ENCODE results near the gene ITGB3BP. TPM values are rescaled to one million over a fixed set of nuclear protein-coding genes. Genes with fewer than 3 reads are reported as not detected.

ITGB3BP gene
- total RNA-seq, 1 experiment from 2014 or later, result 47.2 TPM

GRCh38 chr1:63563745-63564144, 40.7 kb upstream of the ITGB3BP start:
- Histone ChIP-seq H3T11ph (ENCODE audit: low read length) (no peak overlapping the region), H2BK15ac (ENCODE audit: low read depth, low read length) (no peak overlapping the region), H3K9me3 (ENCODE audit: control insufficient read depth, low read depth, low read length) (no peaks in the 10 kb centered on the region), H2AK5ac (ENCODE audit: insufficient read length, low read length) (no peak overlapping the region), H4K20me1 (ENCODE audit: control insufficient read depth, insufficient read depth, insufficient read length) (no peaks in the 10 kb centered on the region), H3K4me1 (ENCODE audit: insufficient read depth, low read length) (no peaks in the 10 kb centered on the region), H3K9ac (ENCODE audit: extremely low read depth, insufficient read length, low read length) (no peak overlapping the region), H3K79me1 (ENCODE audit: insufficient read depth, low read depth, low read length, poor library complexity, severe bottlenecking) (no peaks in the 10 kb centered on the region), H3K14ac (ENCODE audit: insufficient read depth, low read length) (no peak overlapping the region), H3K79me2 (ENCODE audit: insufficient read depth, low read length) (no peaks in the 10 kb centered on the region), H2AFZ (ENCODE audit: low read length) (no peak overlapping the region), H4K8ac (replicated peaks; ENCODE audit: insufficient read length, low read depth, low read length) (no peak overlapping the region), H2BK5ac (ENCODE audit: insufficient read length, low read length) (no peak overlapping the region), H4K5ac (ENCODE audit: insufficient read length, low read depth, low read length) (no peak overlapping the region), H3K4me2 (ENCODE audit: insufficient read depth, insufficient read length, low read length) (no peak overlapping the region), H2BK12ac (ENCODE audit: insufficient read length, low read depth, low read length) (no peak overlapping the region), H2BK120ac (ENCODE audit: low read depth, low read length, poor library complexity, severe bottlenecking) (no peak overlapping the region), H3K27me3 (ENCODE audit: insufficient read depth, low read length) (no peaks in the 10 kb centered on the region), H3K23ac (ENCODE audit: insufficient read length, low read depth, low read length) (no peak overlapping the region), H3K27ac (ENCODE audit: insufficient read length, low read depth, low read length) (no peak overlapping the region), H4K91ac (ENCODE audit: insufficient read length, low read depth, low read length) (no peak overlapping the region), H3K23me2 (ENCODE audit: insufficient read length, low read depth, low read length, poor library complexity, severe bottlenecking) (no peaks in the 10 kb centered on the region), H3K18ac (ENCODE audit: insufficient read length, low read depth, low read length) (no peak overlapping the region), H2BK20ac (ENCODE audit: low read depth, low read length, poor library complexity, severe bottlenecking) (no peak overlapping the region), H3K4ac (ENCODE audit: low read depth, low read length) (no peak overlapping the region), H3K56ac (ENCODE audit: insufficient read length, low read depth, low read length) (no peak overlapping the region)
- Mint-ChIP-seq H3K4me1 (no peaks in the 10 kb centered on the region), H3K4me3 (no peak overlapping the region), H3K9me3 (peaks cover 3 to 7% of the 10 kb centered on the region in 2 experiments; a peak in 4 of 5 replicates), H3K36me3 (ENCODE audit: insufficient read depth in 1 of 3, low read depth in 3 of 3) (peaks cover 3 to 17% (median 3%) of the 10 kb centered on the region in 3 experiments; a peak in 4 of 7 replicates), H3K27ac (no peak overlapping the region), H3K27me3 (ENCODE audit: low read depth) (no peaks in the 10 kb centered on the region)
- no peak for TF ChIP-seq CTCF (conservative IDR thresholded peaks at IDR 0.05)
- DNase-seq, result no peak

All from H9 (cell line).